HG03520 (cell line): Measurements from ENCODE around the gene LEFTY2.
"Not testable (repeated sequence)": the region's sequence is repeated elsewhere in the genome, so short reads cannot be mapped to it uniquely, and the experiment has no call there.

Experiments used
- ATAC-seq: cut with Tn5 transposase; IDR thresholded peaks from one replicate; pipeline ENCODE4 v1.9.1; 2021; ENCODE audit warnings: mild to moderate bottlenecking, moderate library complexity; ENCODE audit not compliant: unreplicated experiment

The LEFTY2 gene

GRCh38 chr1:225954753-225955152 is 13.7 kb upstream of the LEFTY2 start:
- no peak for ATAC-seq

GRCh38 chr1:225953315-225953714 is 12.3 kb upstream of the LEFTY2 start:
- no peak for ATAC-seq

- no peak for ATAC-seq
Measured at GRCh38 chr1:225950905-225951497, 10.0 kb upstream of the LEFTY2 start.

GRCh38 chr1:225949041-225949440 is 8.0 kb upstream of the LEFTY2 start:
- no peak for ATAC-seq

- no peak for ATAC-seq
Measured at GRCh38 chr1:225946803-225947202, 5.8 kb upstream of the LEFTY2 start.

GRCh38 chr1:225946082-225946620 is 5.1 kb upstream of the LEFTY2 start:
- ATAC-seq: no peak

GRCh38 chr1:225945564-225945963 is 4.5 kb upstream of the LEFTY2 start:
- no peak for ATAC-seq

GRCh38 chr1:225944951-225945350 is 3.9 kb upstream of the LEFTY2 start:
- ATAC-seq: peak; percentile 68

GRCh38 chr1:225944387-225944786 is 3.4 kb upstream of the LEFTY2 start:
- ATAC-seq: no peak

- no peak for ATAC-seq
Measured at GRCh38 chr1:225943582-225943981, 2.6 kb upstream of the LEFTY2 start.

GRCh38 chr1:225942574-225942973 is 1.6 kb upstream of the LEFTY2 start:
- ATAC-seq: peak; percentile 68

GRCh38 chr1:225941942-225942222 is 862 bp upstream of the LEFTY2 start:
- no peak for ATAC-seq

- no peak for ATAC-seq
Measured at GRCh38 chr1:225940385-225941151, 452 bp downstream of the LEFTY2 start.

- ATAC-seq: not testable (repeated sequence)
Measured at GRCh38 chr1:225939939-225940310, 1.1 kb downstream of the LEFTY2 start.

- ATAC-seq: not testable (repeated sequence)
Measured at GRCh38 chr1:225939097-225939938, 1.7 kb downstream of the LEFTY2 start.

GRCh38 chr1:225937048-225937968 is 3.7 kb downstream of the LEFTY2 start:
- ATAC-seq: no peak

GRCh38 chr1:225936523-225936922 is 4.5 kb downstream of the LEFTY2 start:
- no peak for ATAC-seq

GRCh38 chr1:225936086-225936485 is 4.9 kb downstream of the LEFTY2 start:
- not testable (repeated sequence) for ATAC-seq

GRCh38 chr1:225934711-225935110 is 6.3 kb downstream of the LEFTY2 start:
- no peak for ATAC-seq

- ATAC-seq: no peak
Measured at GRCh38 chr1:225933072-225933471, 7.9 kb downstream of the LEFTY2 start.
